Measurements from ENCODE around the gene MAD1L1. TPM values are rescaled to one million over a fixed set of nuclear protein-coding genes. Genes with fewer than 3 reads are reported as not detected.

Gene MAD1L1
- total and polyA plus RNA-seq, 3 donors from 2014 or later, result 63.1 to 149 (median 94.6) TPM

- WGBS, 2 donors, result 89 to 93% methylated on average over 6 of the region's 6 CpGs
- DNase-seq, result no peak
- H3K36me3 ChIP-seq (ENCODE audit: low read depth, missing control alignments), result no peaks in the 10 kb centered on the region
- no peaks in the 10 kb centered on the region for H3K9me3 ChIP-seq
- H3K27ac ChIP-seq, result no peak overlapping the region
- no peak overlapping the region for H3K4me3 ChIP-seq
- no peaks in the 10 kb centered on the region for H3K27me3 ChIP-seq
- intact Hi-C loops (cut with DNase I; ENCODE audit: low total_unique reads), result no loop called here
- H3K4me1 ChIP-seq, result peaks cover 3% of the 10 kb centered on the region
- no peak for TF ChIP-seq CTCF (IDR thresholded peaks at IDR 0.05)
- TF ChIP-seq POLR2A (IDR thresholded peaks at IDR 0.05), result no peak
These were observed 78.6 kb downstream of the MAD1L1 start for GRCh38 chr7:2154121-2154520.

GRCh38 chr7:2152646-2153045, 80.1 kb downstream of the MAD1L1 start:
- WGBS, 2 donors, result 90 to 92% methylated on average over 9 of the region's 9 CpGs
- intact Hi-C loops (cut with DNase I; ENCODE audit: low total_unique reads), result no loop called here
- no peak for DNase-seq

GRCh38 chr7:2151801-2152612, 80.7 kb downstream of the MAD1L1 start:
- Histone ChIP-seq H3K27ac (no peak overlapping the region), H3K4me1 (peaks cover 3% of the 10 kb centered on the region), H3K27me3 (no peaks in the 10 kb centered on the region), H3K36me3 (ENCODE audit: low read depth, missing control alignments) (no peaks in the 10 kb centered on the region), H3K4me3 (no peak overlapping the region), H3K9me3 (no peaks in the 10 kb centered on the region)
- WGBS, 2 donors, result 93 to 99% methylated on average over 9 to 24 of the region's 24 CpGs
- DNase-seq, result no peak
- intact Hi-C loops (cut with DNase I; ENCODE audit: low total_unique reads), result no loop called here
- TF ChIP-seq POLR2A (IDR thresholded peaks at IDR 0.05) (no peak), CTCF (IDR thresholded peaks at IDR 0.05) (no peak)

More at GRCh38 chr7:2152646-2153045, 80.1 kb downstream of the MAD1L1 start:
- no peaks in the 10 kb centered on the region for H3K9me3 ChIP-seq
- H3K27me3 ChIP-seq, result no peaks in the 10 kb centered on the region
- H3K27ac ChIP-seq, result no peak overlapping the region
- TF ChIP-seq CTCF (IDR thresholded peaks at IDR 0.05), result no peak
- no peaks in the 10 kb centered on the region for H3K36me3 ChIP-seq (ENCODE audit: low read depth, missing control alignments)
- no peak overlapping the region for H3K4me3 ChIP-seq
- peaks cover 3% of the 10 kb centered on the region for H3K4me1 ChIP-seq

- no peak for TF ChIP-seq POLR2A (IDR thresholded peaks at IDR 0.05)
- no peak for TF ChIP-seq CTCF (IDR thresholded peaks at IDR 0.05)
- H3K9me3 ChIP-seq, result no peaks in the 10 kb centered on the region
- no peaks in the 10 kb centered on the region for H3K27me3 ChIP-seq
- H3K4me1 ChIP-seq, result peaks cover 3% of the 10 kb centered on the region
- WGBS, 2 donors, result 82 to 85% methylated on average over 6 to 8 of the region's 8 CpGs
- intact Hi-C loops (cut with DNase I; ENCODE audit: low total_unique reads), result no loop called here
- H3K4me3 ChIP-seq, result no peak overlapping the region
- H3K36me3 ChIP-seq (ENCODE audit: low read depth, missing control alignments), result no peaks in the 10 kb centered on the region
- DNase-seq, result no peak
- no peak overlapping the region for H3K27ac ChIP-seq
These were observed 81.5 kb downstream of the MAD1L1 start for GRCh38 chr7:2151237-2151636.

- Histone ChIP-seq H3K36me3 (ENCODE audit: low read depth, missing control alignments) (no peaks in the 10 kb centered on the region), H3K27ac (no peak overlapping the region), H3K9me3 (no peaks in the 10 kb centered on the region), H3K4me3 (no peak overlapping the region), H3K27me3 (no peaks in the 10 kb centered on the region), H3K4me1 (peaks cover 3% of the 10 kb centered on the region)
- DNase-seq, result no peak
- no peak for TF ChIP-seq POLR2A (IDR thresholded peaks at IDR 0.05)
- TF ChIP-seq CTCF (IDR thresholded peaks at IDR 0.05), result no peak
- intact Hi-C loops (cut with DNase I; ENCODE audit: low total_unique reads), result no loop called here
- 81 to 83% methylated on average over 8 to 10 of the region's 10 CpGs for WGBS, 2 donors
These were observed 82.3 kb downstream of the MAD1L1 start for GRCh38 chr7:2150445-2150815.
